ENCODE data around the gene CELF2. TPM values are rescaled to one million over a fixed set of nuclear protein-coding genes. Genes with fewer than 3 reads are reported as not detected.

CELF2 gene
- total RNA-seq, result 2.7 and 11.6 TPM in 2 replicates

GRCh38 chr10:11017570-11018431, at the start of gene CELF2:
CELF2 (plus strand) TSS chr10:11017872; CDS start chr10:11018090, 218 bp downstream.

